Ishikawa (cell line): ENCODE data around the gene GAK.

ENCODE experiments used
- CREB1 ChIP-seq: IDR thresholded peaks from 2 replicates; pipeline ENCODE4 v1.6.1; 2012; ENCODE audit warnings: low read depth
- EP300 ChIP-seq: IDR thresholded peaks from 2 replicates; pipeline ENCODE4 v1.6.1; 2012; ENCODE audit warnings: borderline replicate concordance
- FOXM1 ChIP-seq: IDR thresholded peaks from 2 replicates; pipeline ENCODE4 v1.6.1; 2012; ENCODE audit warnings: low read depth, borderline replicate concordance
- TCF12 ChIP-seq: IDR thresholded peaks from 2 replicates; pipeline ENCODE4 v1.6.1; 2012; ENCODE audit warnings: low read depth

GRCh38 chr4:914531-914930 lies 17.6 kb downstream of the GAK start:
- TF ChIP-seq EP300 (no peak), TCF12 (no peak), FOXM1 (no peak), CREB1 (no peak)
